Central memory CD8-positive, alpha-beta T cell (primary cell): ENCODE results near the gene CDC7.

Source experiments
- ATAC-seq: fragments of 150-1000 bp; cut with Tn5 transposase; replicated peaks from 2 replicates; pipeline ENCODE4 v1.10.0; 2022; ENCODE audit warnings: mild to moderate bottlenecking, moderate FRiP score, moderate number of reproducible peaks; ENCODE audit not compliant: poor library complexity, severe bottlenecking; ENCODE audit errors: extremely low read depth
- DNase-seq, 2 donors: peaks; one replicate each; pipeline ENCODE4 v3.0.0; 2021; ENCODE audit warnings: low spot score in 2 of 2
- H3K27ac Mint-ChIP-seq: one replicate; pipeline ENCODE4 v1.8.0; 2022; ENCODE audit warnings: low read depth, mild to moderate bottlenecking, moderate library complexity, mixed read lengths
- H3K27me3 Mint-ChIP-seq: one replicate; pipeline ENCODE4 v1.8.0; 2022; ENCODE audit warnings: mixed read lengths
- H3K36me3 Mint-ChIP-seq: one replicate; pipeline ENCODE4 v1.8.0; 2022; ENCODE audit warnings: mild to moderate bottlenecking, moderate library complexity, mixed read lengths; ENCODE audit not compliant: insufficient read depth
- H3K4me1 Mint-ChIP-seq: one replicate; pipeline ENCODE4 v1.8.0; 2022; ENCODE audit warnings: mixed read lengths
- H3K4me3 Mint-ChIP-seq: one replicate; pipeline ENCODE4 v1.8.0; 2022; ENCODE audit warnings: mild to moderate bottlenecking, moderate library complexity, mixed read lengths
- H3K9me3 Mint-ChIP-seq: one replicate; pipeline ENCODE4 v1.8.0; 2022; ENCODE audit warnings: mixed read lengths

CDC7 gene

DNA sequence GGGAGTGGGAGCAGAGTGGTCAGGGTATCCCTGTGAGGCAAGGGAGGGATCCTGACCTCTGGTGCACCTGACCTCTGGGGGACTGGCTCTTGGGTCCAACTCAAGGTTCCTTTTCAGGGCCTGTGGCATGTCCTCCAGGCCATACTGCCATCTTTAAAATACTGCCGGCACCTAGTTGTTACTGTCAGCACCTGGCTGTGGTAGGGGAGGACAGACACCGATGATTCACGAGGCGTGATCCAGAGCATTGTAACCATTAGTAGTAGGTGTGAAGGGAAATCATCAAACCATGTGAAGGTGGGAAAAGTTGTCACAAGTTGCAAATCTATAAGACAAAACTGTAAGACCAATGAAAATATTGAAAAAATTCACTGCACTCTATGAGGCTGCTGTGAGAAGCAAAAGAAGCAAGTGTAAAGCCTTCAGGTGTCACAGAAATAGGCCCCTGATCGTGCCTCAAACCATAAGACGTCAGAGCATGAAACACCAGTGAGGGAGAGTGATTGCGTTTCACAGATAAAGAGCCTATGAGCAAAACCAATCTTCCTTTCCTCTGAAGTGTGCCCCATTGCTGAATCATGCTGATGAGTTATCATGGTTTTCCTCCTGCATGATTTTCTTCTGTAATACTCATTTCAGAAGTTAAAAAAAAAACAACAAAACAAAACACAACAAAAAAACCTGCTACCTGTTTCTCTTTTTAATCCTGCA lies 55.3 kb downstream of the CDC7 start:
- H3K36me3 Mint-ChIP-seq: peaks cover 10% of the 10 kb centered on the region
- peak overlapping the region; percentile 67 for H3K4me3 Mint-ChIP-seq
- H3K27ac Mint-ChIP-seq: peak overlapping the region; percentile 97
- H3K9me3 Mint-ChIP-seq: no peaks in the 10 kb centered on the region
- no peaks in the 10 kb centered on the region for H3K27me3 Mint-ChIP-seq
- H3K4me1 Mint-ChIP-seq: peaks cover 91% of the 10 kb centered on the region
- DNase-seq (peak; percentile 35 to 80), ATAC-seq (peak; percentile 93)

- DNase-seq: no peak
- no peak for ATAC-seq
- H3K9me3 Mint-ChIP-seq: no peaks in the 10 kb centered on the region
- peaks cover 91% of the 10 kb centered on the region for H3K4me1 Mint-ChIP-seq
- peak overlapping the region; percentile 97 for H3K27ac Mint-ChIP-seq
- no peaks in the 10 kb centered on the region for H3K27me3 Mint-ChIP-seq
- peaks cover 10% of the 10 kb centered on the region for H3K36me3 Mint-ChIP-seq
- peak overlapping the region; percentile 67 for H3K4me3 Mint-ChIP-seq
Observed at GRCh38 chr1:91556556-91556955, 55.9 kb downstream of the CDC7 start.

- no peaks in the 10 kb centered on the region for H3K27me3 Mint-ChIP-seq
- peaks cover 93% of the 10 kb centered on the region for H3K4me1 Mint-ChIP-seq
- DNase-seq: no peak
- no peak for ATAC-seq
- no peaks in the 10 kb centered on the region for H3K9me3 Mint-ChIP-seq
- H3K4me3 Mint-ChIP-seq: peak overlapping the region; percentile 67
- peaks cover 10% of the 10 kb centered on the region for H3K36me3 Mint-ChIP-seq
- H3K27ac Mint-ChIP-seq: peak overlapping the region; percentile 97
Observed at GRCh38 chr1:91557039-91557690, 56.5 kb downstream of the CDC7 start.

- peaks cover 88% of the 10 kb centered on the region for H3K4me1 Mint-ChIP-seq
- H3K27me3 Mint-ChIP-seq: no peaks in the 10 kb centered on the region
- DNase-seq (no peak), ATAC-seq (no peak)
- no peak overlapping the region for H3K4me3 Mint-ChIP-seq
- no peaks in the 10 kb centered on the region for H3K9me3 Mint-ChIP-seq
- peaks cover 10% of the 10 kb centered on the region for H3K36me3 Mint-ChIP-seq
- peak overlapping the region; percentile 97 for H3K27ac Mint-ChIP-seq
Observed at GRCh38 chr1:91557826-91558225, 57.2 kb downstream of the CDC7 start.

DNA sequence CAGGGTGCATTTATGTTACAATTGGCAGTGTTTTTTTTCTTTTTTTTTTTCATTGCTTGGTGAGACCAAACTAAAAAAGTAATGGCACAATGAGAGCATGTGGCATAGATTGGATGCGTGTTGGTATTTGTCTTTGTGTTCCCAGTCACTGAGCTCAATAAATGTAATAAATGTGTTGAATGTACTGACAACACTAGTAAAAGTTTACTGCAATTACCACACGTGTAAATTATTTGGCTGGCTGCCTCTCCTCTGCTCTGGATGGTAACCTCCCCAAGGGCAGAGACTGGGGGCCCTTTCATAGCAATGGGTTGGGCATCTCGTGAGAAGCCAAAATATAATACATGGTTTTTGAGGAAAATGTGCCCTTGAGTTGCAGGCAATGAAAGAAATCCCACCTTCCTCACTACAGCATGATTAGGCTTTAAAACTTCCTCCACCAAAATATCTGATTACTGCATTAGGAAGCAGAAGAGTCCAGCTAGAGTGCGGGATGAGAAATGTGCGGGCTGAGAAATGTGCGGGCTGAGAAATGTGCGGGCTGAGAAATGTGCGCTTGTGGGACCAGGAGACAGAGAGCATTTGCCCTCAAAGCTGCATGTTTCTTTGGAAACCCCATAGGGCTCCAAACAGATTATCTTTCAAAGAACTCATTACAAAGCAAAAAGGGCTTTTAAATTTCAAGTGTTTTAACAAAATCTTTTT lies 58.5 kb downstream of the CDC7 start:
- ATAC-seq (no peak), DNase-seq (no peak)
- Mint-ChIP-seq H3K4me3 (no peak overlapping the region), H3K4me1 (peaks cover 74% of the 10 kb centered on the region), H3K9me3 (peaks cover 4% of the 10 kb centered on the region), H3K27me3 (no peaks in the 10 kb centered on the region), H3K36me3 (peaks cover 10% of the 10 kb centered on the region), H3K27ac (peak overlapping the region; percentile 97)

GRCh38 chr1:91559838-91560565 lies 59.4 kb downstream of the CDC7 start:
- peak overlapping the region; percentile 61 for H3K4me3 Mint-ChIP-seq
- H3K27ac Mint-ChIP-seq: peak overlapping the region; percentile 97
- DNase-seq: no peak
- H3K27me3 Mint-ChIP-seq: no peaks in the 10 kb centered on the region
- peaks cover 71% of the 10 kb centered on the region for H3K4me1 Mint-ChIP-seq
- ATAC-seq: no peak
- H3K9me3 Mint-ChIP-seq: peaks cover 5% of the 10 kb centered on the region
- H3K36me3 Mint-ChIP-seq: peaks cover 10% of the 10 kb centered on the region

- Mint-ChIP-seq H3K4me1 (peaks cover 36% of the 10 kb centered on the region), H3K4me3 (no peak overlapping the region), H3K27me3 (no peaks in the 10 kb centered on the region), H3K36me3 (peaks cover 2% of the 10 kb centered on the region), H3K9me3 (peaks cover 5% of the 10 kb centered on the region), H3K27ac (no peak overlapping the region)
- no peak for DNase-seq
- ATAC-seq: no peak
Observed at GRCh38 chr1:91564888-91565701, 64.4 kb downstream of the CDC7 start.

GRCh38 chr1:91567583-91567982 lies 66.9 kb downstream of the CDC7 start:
- DNase-seq (no peak), ATAC-seq (no peak)
- Mint-ChIP-seq H3K4me1 (peaks cover 24% of the 10 kb centered on the region), H3K27ac (no peak overlapping the region), H3K4me3 (no peak overlapping the region), H3K36me3 (peaks cover 2% of the 10 kb centered on the region), H3K9me3 (peaks cover 5% of the 10 kb centered on the region), H3K27me3 (no peaks in the 10 kb centered on the region)

GRCh38 chr1:91568261-91568660 lies 67.6 kb downstream of the CDC7 start:
- DNase-seq: no peak

DNA sequence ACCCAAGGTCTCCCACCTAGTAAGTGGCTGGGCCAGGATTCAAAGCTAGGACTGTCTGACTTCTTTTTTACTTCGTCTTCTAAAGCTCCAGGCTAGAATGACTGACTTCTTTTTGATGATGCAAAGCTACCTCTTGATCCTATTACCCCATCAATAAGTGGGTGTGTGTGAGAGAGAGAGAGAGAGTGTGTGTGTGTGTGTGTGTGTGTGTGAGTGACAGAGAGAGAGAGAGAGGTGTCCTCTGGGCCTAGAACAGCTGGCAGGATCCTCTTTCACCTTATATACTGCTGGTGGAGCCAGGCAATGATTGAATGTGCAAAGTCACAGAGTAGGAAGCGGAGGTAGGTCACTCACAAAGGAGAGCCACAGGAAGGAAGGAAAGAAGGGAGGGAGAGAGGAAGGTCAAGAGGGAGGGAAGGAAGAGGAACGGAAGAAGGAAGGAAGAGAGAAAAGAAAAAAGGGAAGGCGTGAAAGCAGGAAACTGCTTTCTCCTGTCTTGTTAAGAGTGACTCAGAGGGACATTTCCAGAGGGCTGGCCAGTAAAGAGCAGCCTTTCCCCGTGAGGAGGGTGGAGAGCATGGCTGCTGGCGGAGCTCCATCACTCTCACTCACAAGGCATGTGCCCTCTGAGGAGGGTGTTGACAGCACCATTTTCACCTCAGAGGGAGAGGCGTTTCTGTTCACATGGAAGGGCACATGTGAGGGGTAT lies 68.9 kb downstream of the CDC7 start:
- Mint-ChIP-seq H3K4me1 (peaks cover 24% of the 10 kb centered on the region), H3K27me3 (no peaks in the 10 kb centered on the region), H3K27ac (peak overlapping the region; percentile 11), H3K4me3 (no peak overlapping the region), H3K9me3 (no peaks in the 10 kb centered on the region), H3K36me3 (peaks cover 2% of the 10 kb centered on the region)
- peak; percentile 77 for ATAC-seq
- no peak for DNase-seq

More at GRCh38 chr1:91568261-91568660, 67.6 kb downstream of the CDC7 start:
- no peak for ATAC-seq
- no peaks in the 10 kb centered on the region for H3K27me3 Mint-ChIP-seq
- no peak overlapping the region for H3K27ac Mint-ChIP-seq
- H3K9me3 Mint-ChIP-seq: peaks cover 5% of the 10 kb centered on the region
- no peak overlapping the region for H3K4me3 Mint-ChIP-seq
- peaks cover 24% of the 10 kb centered on the region for H3K4me1 Mint-ChIP-seq
- peaks cover 2% of the 10 kb centered on the region for H3K36me3 Mint-ChIP-seq

DNA sequence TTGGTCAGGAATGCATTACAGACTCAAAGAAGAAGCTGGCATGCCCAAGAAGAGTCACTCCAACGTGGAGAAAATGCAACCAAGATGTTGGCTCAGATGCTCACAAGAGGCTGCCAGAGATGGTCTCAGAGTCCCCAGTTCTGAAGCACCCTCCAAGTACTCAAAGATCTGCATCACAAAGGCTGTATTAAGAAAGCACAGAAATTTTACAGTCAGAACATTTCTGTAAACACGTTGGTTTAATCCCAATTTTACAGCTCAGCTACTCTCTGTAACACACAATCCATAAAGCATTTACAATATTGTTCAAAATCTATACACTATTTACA lies 69.4 kb downstream of the CDC7 start:
- no peaks in the 10 kb centered on the region for H3K27me3 Mint-ChIP-seq
- H3K4me1 Mint-ChIP-seq: peaks cover 22% of the 10 kb centered on the region
- no peak overlapping the region for H3K4me3 Mint-ChIP-seq
- no peak overlapping the region for H3K27ac Mint-ChIP-seq
- no peaks in the 10 kb centered on the region for H3K9me3 Mint-ChIP-seq
- DNase-seq (no peak), ATAC-seq (no peak)
- H3K36me3 Mint-ChIP-seq: peaks cover 2% of the 10 kb centered on the region
